HG02943 (cell line): ENCODE results near the gene N4BP2L1.
A peak's percentile ranks its signal among the peaks of the same experiment; 100 is the strongest.

ENCODE experiments used
- ATAC-seq: cut with Tn5 transposase; IDR thresholded peaks from one replicate; pipeline ENCODE4 v1.9.1; 2021; ENCODE audit warnings: mild to moderate bottlenecking, low read depth, moderate library complexity; ENCODE audit not compliant: unreplicated experiment

Gene N4BP2L1

DNA sequence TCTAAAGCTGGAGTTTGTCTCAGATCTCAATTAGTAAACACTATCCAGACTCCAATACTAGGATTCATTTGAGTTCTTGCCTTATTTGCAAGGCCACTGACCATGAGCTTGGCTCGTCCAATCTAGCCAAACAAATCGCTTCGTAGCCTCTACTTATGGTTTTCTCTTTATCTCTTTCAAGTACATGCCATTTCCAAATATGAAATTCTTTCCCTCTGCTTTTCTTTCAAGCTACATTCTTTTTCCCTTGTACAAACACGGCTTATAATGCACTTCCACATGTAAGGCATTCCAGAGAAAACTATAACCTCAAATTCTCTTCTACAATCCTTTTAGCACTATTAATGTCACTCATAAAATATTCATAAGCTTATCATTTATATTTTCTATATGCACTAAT lies 10.9 kb upstream of the N4BP2L1 start:
- no peak for ATAC-seq

DNA sequence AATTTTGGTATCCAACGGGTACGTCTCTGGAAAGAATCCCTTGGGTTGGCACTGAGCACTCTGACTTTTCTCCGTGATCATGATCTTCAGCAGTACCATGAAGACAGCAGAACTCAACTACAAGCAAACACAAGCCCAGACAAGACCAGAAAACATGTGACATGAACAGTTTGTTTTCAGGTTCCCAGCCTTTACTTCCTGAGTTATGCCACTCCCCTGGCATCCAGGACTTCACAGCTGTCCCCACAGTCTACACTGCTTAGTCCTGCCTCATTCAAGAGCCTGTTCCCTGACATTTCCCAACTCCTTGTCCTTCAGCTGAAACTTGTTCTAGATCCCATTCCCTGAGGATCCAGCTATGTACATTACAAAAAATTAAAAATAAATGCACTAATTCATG lies 4.9 kb upstream of the N4BP2L1 start:
- ATAC-seq, result no peak

DNA sequence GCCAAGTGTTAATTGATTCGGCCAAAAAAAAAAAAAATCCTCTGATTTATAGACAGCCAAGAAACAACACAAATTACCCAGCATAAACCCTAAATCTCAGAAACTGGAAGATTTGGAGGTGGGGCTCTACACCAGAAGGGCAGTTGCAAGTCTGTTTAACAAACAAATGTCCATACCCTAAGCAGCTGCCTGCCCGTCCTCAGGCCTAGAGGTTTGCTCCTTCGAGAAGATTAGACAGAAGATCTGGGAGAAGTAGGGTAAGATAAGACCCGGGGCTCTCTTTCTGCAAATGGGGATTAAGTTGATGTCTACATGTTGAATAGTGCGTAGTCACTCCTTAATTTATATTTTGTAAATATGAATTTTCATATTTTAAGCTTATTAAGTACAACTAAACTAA lies 3.4 kb upstream of the N4BP2L1 start:
- ATAC-seq, result no peak

DNA sequence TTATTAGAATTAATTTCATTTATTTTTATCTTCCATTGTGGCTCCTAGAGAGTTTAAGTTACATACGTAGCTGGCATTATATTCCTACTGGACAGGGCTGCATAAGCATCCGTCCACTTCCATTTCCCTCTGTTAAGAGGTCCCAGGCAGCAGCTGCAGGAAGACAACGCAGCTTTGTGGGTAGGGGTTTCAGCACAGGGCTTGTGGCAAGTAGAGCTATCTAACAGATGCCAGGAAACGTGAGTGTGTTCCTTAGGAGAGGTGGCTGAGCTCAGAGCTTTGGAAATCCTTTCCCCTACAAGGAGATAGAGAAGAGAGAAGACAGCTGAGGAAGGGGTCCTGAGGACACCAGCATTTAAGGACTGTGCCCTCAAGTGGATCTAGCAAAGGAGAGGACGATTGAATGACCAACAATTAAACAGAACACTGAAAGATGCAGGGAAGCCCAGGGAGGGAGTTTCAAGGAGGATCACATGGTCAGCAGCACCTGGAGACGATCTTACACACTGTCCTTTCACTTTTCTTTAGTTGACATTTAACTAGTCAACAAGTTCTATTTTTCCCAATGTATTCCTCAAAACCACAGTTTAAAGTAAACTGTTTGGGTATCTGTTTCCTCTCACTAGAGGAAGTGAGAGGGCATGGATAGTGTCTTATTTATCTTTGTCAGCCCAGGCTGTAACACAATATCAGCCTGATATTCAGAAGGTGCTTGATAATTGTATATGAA lies 2.3 kb upstream of the N4BP2L1 start:
- no peak for ATAC-seq

DNA sequence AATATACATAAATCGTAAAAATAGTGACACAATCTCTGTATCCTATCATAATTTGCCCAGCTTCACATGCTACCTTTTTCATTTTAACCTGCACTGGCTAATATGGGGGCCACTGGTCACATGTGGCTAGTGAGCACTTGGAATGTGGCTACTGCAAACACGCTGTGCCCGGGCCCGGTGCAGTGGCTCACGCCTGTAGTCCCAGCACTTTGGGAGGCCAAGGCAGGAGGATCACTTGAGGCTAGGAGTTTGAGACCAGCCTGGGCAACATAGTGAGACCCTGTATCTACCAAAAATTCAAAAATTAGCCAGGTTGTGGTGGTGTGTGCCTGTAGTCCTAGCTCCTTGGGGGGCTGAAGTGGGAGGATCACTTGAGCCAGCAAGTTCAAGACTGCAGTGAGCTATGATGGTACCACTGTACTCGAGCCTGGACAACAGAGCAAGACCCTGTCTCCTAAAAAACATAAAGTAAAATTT lies 1.5 kb upstream of the N4BP2L1 start:
- ATAC-seq, result no peak

DNA sequence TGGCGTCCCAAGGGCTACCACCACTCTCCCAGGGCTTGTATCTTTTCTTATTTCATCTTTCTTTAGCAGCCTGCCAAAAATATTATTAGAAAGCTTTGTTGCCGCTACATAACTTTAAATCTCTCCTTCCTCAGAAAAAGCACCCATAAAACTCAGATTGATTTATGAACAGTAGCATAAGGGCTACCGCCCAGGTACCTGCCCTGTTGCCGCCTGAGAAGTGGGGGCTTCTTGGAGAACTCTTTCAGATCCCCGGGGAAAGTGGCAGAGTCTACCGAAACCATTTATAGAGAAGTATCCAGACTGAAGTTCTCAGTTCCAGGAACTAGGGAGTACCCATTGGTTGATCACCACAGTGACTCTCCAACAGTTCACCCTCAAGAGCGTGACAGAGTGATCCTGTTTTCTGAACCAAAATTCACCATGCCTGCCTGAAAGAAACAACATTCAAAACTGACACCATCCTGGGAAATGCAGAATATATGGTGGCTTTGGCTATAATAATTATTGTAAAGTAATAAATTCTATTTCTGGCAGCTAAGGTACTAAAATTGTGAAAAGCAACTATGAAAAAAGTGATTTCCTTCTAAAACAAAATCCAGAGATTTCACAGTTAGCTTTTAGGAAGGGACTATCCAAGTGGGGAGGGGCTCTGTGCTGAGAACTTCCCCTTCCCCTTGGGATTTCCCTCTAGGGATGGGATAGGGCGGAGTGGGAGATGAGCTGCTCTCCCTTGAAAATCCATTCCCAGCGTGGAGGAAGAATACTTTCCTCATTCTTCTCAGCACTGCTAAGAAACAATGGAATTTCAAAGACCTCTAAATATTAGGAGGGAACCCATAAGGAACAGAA lies 877 bp upstream of the N4BP2L1 start:
- no peak for ATAC-seq

DNA sequence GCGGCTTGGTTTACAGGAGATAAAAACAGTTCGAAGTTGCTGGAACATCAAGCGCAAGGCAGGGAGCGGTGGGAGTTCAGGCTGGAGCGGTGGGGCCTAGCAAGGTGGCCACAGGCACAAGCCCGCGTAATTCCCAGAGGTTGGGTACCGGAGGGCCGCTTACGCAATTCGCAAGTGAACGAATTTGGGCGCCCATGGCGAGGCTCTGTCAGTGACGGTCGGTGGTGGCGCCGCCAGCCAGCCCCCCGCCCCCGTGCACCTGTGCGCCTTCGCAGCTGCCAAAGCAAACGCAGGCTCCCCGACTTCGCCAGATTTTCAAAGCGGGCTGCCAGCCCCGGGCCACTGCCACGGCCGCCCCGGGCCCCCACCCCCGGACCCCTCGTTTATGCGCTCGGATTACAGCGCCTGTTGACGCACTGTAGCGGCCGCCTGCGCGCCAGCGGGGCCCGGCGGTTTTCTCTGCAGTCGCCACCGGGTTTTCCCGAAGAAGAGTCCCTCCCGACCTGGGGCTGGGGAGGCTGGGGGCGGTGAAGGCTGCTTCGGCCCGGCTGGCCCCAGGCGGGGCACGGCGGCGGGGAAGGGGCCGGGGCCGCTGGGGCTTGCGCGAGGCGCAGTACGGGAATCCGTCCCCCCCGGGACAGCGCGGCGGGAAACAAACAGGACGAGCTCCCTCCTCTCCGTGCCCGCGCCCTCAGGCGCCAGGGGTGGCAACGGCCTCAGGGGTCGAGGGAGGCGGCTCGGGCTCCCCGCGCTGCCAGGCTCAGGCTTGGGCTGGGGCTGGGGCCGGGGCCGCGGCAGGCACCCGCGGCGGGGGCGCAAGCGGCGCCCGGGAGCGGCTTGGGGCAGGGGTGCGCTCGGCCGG lies 709 bp downstream of the N4BP2L1 start:
- ATAC-seq, result peak; percentile 20

DNA sequence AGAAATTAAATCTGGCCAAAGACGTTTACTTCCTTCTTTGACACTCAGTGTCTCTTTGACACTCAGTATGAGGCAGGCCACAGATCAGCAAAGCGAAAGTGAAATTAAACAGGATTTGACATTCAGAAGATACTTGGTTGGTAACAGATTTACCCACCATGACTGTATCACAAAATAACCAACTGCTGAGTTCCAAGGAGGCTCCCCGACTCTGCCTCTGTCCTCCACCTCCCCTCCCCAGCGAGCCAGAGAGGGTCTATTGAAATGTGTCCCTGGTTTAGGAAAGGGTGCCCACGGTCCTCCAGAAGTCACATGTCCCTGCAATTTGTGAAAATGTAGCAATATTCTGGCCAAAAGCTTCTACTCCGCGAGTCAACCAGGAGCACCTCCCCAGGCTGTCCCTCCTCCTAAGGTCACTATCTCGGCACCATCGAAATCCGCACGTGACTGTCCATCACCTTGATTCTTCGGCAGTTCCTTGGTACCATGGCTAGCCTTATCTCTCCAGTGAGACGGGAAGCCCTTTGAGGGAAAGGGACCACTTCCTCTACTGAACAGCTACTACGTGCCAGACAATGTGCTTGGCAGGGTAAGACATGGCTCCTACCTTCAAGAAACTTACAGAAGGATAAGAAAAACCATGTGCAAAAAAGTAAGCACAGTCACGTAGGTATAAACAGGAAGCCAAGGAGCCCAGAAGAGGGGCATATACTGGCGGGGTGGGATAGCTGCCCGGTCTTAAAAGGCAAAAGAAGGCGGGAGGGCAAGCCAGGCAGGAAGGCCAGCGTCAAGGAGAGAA lies 1.5 kb downstream of the N4BP2L1 start:
- peak; percentile 1 for ATAC-seq

DNA sequence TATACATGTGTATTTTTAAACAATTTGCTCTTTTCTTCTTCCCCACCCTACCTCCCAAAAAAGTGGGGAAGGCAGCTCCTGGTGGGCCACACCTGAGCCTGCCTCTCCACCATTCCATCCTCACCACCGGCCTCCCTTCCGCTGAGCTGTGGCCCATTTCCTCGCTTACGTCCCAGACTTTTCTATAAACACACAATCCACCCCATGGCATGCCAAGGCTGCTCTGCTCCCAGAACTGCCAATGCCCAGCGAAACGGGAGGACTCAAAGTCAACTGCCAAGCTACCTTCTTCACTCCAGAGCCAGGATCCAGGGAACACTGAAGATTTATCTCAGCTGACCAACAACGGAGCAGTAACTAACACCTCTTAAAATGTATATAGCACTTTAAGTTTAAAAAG lies 2.8 kb downstream of the N4BP2L1 start:
- ATAC-seq, result no peak

DNA sequence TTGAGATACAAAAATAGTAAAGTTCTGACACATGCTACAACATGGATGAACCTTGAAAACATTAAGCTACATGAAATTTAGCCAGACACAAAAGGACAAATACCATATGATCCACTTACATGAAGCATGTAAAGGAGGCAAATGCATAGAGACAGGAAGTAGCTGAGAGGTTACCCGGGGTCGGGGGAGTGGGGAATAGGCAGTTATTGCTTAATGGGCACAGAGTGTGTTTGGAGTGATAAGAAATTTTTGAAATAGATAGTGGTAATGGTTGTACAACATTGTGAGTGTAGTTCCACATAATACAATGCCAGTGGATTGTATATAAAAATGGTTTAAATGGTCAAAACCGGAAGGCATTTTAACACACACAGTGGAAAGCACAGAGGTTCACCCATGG lies 4.3 kb downstream of the N4BP2L1 start:
- no peak for ATAC-seq

DNA sequence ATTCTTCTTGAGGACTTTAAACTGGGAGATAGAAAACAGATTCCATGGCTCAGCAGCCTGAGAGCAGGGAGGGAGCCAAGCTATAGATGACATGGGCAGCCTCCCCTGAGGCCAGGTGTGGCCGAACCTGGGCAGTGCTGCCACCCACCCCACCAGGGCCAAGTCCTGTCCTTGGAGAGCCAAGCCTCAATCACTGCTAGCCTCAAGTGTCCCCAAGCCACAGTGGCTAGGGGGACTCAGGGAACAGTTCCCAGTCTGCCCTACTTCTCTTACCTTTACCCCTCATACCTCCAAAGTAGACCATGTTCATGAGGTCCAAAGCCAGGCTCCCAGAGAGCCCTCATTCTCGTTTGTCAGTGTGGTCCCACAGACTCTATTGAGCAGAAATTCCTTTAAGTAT lies 8.1 kb downstream of the N4BP2L1 start:
- ATAC-seq, result no peak

DNA sequence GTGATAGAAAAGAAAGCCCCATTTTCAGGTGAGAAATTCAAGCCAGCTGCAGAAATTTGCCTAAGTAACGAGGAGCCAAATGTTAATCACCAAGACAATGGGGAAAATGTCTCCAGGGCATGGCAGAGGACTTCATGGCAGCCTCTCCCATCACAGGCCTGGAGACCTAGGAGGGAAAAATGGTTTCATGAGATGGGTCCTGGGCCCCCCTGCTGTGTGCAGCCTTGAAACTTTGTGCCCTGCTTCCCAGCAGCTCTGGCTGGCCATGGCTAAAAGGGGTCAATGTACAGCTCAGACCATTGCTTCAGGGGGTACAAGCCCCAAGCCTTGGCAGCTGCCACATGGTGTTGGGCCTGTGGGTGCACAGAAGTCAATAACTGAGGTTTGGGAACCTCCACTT lies 9.9 kb downstream of the N4BP2L1 start:
- no peak for ATAC-seq

DNA sequence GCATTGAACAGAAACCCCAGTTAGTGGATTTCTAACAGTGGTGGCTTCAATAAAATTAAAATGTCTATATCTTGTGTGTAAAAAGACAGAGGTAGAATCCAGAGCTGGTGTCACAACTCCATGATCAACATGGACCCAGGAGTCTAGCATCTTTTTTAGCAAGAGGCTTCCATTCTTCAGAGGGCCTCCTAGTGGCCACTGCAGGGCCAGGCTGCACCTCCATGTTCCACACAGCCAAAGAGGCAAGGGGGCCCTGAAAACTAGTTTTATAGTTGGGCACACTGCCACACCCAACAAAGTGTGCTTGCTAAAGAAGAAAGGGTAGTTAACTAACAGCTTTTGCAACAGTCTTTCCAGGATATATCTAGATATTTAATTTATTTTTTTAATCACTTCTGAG lies 12.9 kb downstream of the N4BP2L1 start:
- ATAC-seq, result no peak

DNA sequence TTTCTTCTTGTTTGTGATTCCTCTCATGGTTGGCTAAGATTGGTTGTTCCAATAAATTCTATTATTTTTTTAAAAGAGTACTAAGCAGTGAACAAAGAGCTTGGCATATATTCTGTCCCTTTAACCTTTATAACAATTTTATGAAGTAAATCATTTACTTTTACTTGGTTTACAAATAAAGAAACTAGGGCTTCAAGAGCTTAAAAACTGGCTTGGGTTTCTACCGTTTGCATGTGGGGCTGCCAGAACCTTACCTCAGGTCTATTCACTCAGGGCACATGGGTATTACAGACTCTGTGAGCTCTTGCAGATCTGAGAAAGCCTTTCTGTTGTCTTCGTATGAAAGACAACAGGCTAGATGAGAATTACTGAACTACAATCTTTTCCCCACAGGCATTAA lies 13.3 kb downstream of the N4BP2L1 start:
- ATAC-seq, result no peak

DNA sequence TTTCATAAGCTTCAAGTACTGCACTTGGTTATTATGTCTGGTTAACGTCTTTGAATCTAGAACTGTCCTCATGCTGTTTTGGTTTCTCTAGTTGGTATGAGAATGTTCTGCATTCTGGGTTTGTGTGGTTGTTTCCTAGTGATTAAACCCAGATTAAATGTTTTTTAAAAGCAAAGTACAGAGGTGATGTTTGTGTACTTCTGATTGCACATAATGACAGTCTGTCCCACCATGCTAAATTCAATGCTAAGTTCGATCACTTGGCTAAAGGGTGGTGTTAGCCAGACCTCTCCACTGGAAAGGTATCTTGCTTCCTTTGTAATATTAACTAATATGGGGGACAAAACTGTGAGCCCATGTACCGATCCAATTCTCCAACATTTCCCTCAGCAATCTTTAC lies 14.6 kb downstream of the N4BP2L1 start:
- ATAC-seq, result no peak

DNA sequence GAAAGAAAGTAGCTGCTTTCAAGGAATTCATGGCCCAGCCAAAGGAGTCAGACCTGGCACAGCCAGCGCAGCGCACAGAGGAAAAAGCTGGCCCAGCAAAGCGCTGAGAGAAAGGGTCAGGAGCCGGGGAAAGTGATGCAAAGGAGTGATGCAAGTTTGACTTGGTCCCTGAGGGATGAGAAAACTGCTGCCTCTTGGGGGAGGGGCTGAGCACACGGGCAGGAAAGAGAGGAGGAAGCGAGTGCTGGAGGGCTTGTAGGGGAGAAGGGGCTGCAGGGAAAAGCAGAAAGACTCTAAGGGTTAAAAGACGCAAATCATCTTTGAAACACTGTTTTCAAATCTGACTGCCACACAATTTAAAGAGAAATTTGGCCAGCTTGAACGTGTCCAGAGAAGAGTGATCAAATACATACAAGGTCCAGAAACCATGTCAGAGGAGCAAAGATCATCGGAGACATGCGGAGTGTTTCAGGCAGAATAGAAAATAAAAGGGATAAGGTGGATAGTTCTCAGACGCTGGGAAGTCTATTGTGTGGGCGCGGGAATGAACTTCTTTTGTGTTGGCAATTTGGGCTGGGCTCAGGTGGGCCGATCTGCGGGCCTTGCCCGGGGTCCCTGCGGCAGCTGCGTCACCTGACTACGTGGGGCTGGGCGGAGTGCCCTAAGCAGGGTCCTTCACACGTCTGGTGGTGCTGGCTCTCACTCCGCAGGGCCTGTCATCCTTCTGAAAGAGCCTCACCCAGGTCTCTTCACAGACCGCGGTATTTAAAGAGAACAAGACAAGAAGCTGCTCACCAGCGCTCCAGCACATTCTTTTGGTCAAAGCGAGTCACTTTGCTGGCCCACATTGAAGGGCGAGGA lies 18.1 kb downstream of the N4BP2L1 start:
- ATAC-seq, result no peak

DNA sequence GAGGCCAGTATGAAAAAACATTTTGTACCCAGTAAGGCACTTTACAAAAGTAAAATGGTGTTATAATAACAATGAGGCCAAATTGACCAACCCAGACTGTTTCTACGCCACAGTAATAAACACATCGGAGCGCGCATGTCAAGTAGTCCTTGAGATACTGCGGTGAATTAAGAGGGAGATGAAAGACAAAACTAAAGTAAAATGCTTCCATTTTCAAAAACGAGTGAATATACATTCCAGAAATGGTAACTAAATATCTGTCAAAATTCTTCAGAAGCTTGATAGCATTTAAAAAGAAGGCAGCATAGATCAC lies 19.0 kb downstream of the N4BP2L1 start:
- ATAC-seq, result no peak

DNA sequence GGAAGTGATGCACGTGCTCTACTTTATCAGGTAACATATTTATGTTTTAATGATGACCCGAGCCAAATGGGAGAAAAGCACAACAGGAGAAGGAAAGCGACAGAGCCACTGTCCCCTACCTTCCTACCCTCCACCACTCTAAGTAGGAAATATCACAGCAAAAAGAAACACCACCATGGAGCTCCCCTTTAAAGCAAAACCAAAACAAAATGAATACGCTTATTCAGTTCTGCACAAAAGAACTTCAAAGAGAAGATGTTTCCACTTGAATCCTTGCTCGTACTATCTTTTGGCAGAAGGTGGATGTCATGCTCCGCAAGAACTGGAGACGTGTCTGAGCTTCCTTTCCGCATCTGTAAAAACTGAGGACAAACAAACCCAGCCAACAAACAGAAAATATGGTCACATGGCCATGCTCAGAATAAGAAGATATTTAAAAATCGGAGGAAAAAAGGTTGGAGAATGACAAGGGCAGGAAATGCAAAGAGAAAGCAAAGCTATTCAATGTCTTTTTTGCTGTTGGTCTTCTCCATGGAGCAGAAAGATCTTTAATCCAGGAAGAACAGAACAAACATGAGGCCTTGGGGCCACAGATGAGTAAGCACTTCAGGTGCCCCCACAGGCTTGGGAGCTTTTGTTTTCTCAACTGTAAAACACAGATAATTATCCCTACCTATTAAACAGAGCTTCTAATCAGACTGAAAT lies 19.5 kb downstream of the N4BP2L1 start:
- no peak for ATAC-seq

DNA sequence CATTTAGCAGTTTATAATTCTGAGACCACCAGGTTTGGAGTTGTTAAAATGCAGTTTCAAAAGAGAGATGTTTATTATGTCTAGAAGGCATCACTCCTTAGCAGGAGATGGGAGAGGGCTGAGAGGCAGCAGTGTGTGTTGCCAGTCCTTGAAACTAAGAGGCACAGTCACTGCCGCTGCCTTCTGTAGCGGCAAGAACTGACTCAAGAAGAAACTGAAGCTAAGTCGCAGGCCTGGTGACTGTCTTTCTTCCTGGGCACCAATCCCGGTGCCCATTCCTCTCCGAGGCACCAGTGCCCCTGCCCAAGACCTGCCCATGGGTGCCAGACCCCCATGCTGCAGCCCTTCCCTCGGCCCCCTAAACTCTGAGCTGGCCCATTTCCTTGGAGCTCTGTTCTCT lies 20.1 kb downstream of the N4BP2L1 start:
- ATAC-seq, result no peak
